ENCODE results near the gene GPR21. TPM values are rescaled to one million over a fixed set of nuclear protein-coding genes. Genes with fewer than 3 reads are reported as not detected.

The GPR21 gene
- total and polyA plus RNA-seq, 2 of the 13 experiments (the other 11 are each of a cell fraction or from before 2014, with no cell fraction given) = 0.29 to 0.32 TPM

GRCh38 chr9:122991370-122991830, 42.1 kb upstream of the GPR21 start:
- CTCF ChIA-PET (ENCODE audit: low intra/inter-chr PET ratio, low total read pairs) = interaction anchor here (1.0 to 1.4 kb wide), 2 partner anchors 88 to 156 kb away, joined by 3 read pairs; no protein-coding TSS in a partner anchor
- H3K36me3 ChIP-seq (replicated peaks in 1 of 2; ENCODE audit: control insufficient read depth in 1 of 2, insufficient read depth in 2 of 2, low read length in 2 of 2) = peaks cover 9 to 39% of the 10 kb centered on the region in 2 experiments
- no TSS peak for BruUV-seq (replicated peaks)
- FAIRE-seq (no peak), ATAC-seq (peak; percentile 43; the same call in 1 of the 3 replicates), DNase-seq (ENCODE audit: low spot score) (peak; percentile 25)
- H3K9ac ChIP-seq (ENCODE audit: insufficient read depth, low read depth, low read length) = no peak overlapping the region
- no peaks in the 10 kb centered on the region for H3K9me3 ChIP-seq (ENCODE audit: low read length)
- TF ChIP-seq ZFP41 (CRISPR knock-in tag; IDR thresholded peaks at IDR 0.05; ENCODE audit: borderline replicate concordance) (no peak), ZNF790 (CRISPR knock-in tag; IDR thresholded peaks at IDR 0.05; ENCODE audit: borderline replicate concordance) (no peak), YY1 (IDR thresholded peaks at IDR 0.05; ENCODE audit: insufficient read depth, insufficient replicate concordance, low read depth, low read length) (no peak), FOSL2 (CRISPR knock-in tag; IDR thresholded peaks at IDR 0.05) (peak; percentile 37; the same call in 1 of the 2 replicates), SMC3 (IDR thresholded peaks at IDR 0.05; ENCODE audit: low read length) (peak; percentile 70), ZBTB42 (CRISPR knock-in tag; IDR thresholded peaks at IDR 0.05) (no peak), ZNF639 (CRISPR knock-in tag; conservative IDR thresholded peaks at IDR 0.05) (no peak), ARID3A (IDR thresholded peaks at IDR 0.05; ENCODE audit: low read depth, low read length) (0 out of 2 replicates have a peak, but pooled peaks have one; percentile 45), MIXL1 (CRISPR knock-in tag; IDR thresholded peaks at IDR 0.05) (peak; percentile 58; the same call in 1 of the 2 replicates), ZNF674 (CRISPR knock-in tag; IDR thresholded peaks at IDR 0.05; ENCODE audit: low read depth) (no peak), ATF1 (CRISPR knock-in tag; IDR thresholded peaks at IDR 0.05) (no peak), ZFAT (CRISPR knock-in tag; conservative IDR thresholded peaks at IDR 0.05) (no peak), HNRNPH1 (optimal IDR thresholded peaks at IDR 0.05; ENCODE audit: low read depth, low read length) (no peak), SOX5 (CRISPR knock-in tag; IDR thresholded peaks at IDR 0.05; ENCODE audit: borderline replicate concordance) (no peak), STAG1 (CRISPR knock-in tag; IDR thresholded peaks at IDR 0.05) (peak; percentile 62), TARDBP (CRISPR knock-in tag; IDR thresholded peaks at IDR 0.05) (no peak), ZNF567 (CRISPR knock-in tag; IDR thresholded peaks at IDR 0.05; ENCODE audit: borderline replicate concordance) (no peak)
- TF ChIP-seq, protein P1, sequence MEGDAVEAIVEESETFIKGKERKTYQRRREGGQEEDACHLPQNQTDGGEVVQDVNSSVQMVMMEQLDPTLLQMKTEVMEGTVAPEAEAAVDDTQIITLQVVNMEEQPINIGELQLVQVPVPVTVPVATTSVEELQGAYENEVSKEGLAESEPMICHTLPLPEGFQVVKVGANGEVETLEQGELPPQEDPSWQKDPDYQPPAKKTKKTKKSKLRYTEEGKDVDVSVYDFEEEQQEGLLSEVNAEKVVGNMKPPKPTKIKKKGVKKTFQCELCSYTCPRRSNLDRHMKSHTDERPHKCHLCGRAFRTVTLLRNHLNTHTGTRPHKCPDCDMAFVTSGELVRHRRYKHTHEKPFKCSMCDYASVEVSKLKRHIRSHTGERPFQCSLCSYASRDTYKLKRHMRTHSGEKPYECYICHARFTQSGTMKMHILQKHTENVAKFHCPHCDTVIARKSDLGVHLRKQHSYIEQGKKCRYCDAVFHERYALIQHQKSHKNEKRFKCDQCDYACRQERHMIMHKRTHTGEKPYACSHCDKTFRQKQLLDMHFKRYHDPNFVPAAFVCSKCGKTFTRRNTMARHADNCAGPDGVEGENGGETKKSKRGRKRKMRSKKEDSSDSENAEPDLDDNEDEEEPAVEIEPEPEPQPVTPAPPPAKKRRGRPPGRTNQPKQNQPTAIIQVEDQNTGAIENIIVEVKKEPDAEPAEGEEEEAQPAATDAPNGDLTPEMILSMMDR (CRISPR knock-in tag; IDR thresholded peaks at IDR 0.05) = peak; percentile 59
- intact Hi-C loops (cut with micrococcal nuclease; ENCODE audit: unreplicated experiment) (loop anchor here (5.0 to 10.0 kb wide), 2 partner anchors 47 to 89 kb away; partner anchors contain the start of gene RABGAP1), in situ Hi-C loops (cut with HindIII; ENCODE audit: extremely low pct_ligation_motif_present, low pct_unique_long_range_greater_than_20kb) (no loop called here)
- H3K4me2 ChIP-seq (ENCODE audit: low read depth, low read length) = no peak overlapping the region
- H3K4me3 ChIP-seq (replicated peaks in 1 of 3; ENCODE audit: insufficient read depth in 1 of 3, low read depth in 2 of 3, low read length in 3 of 3) = no peak overlapping the region
- WGBS (ENCODE audit: low lambda C conversion rate) = 88% methylated on average over 4 of the region's 4 CpGs
- no peak overlapping the region for H3K27ac ChIP-seq (ENCODE audit: extremely low read length, insufficient read depth, low read length)
- no peaks in the 10 kb centered on the region for H3K27me3 ChIP-seq (ENCODE audit: control insufficient read depth in 1 of 2, insufficient read depth in 2 of 2, low read length in 2 of 2)
- H4K20me1 ChIP-seq (ENCODE audit: insufficient read depth, low read length) = no peaks in the 10 kb centered on the region
- H2AFZ ChIP-seq (ENCODE audit: low read length) = no peak overlapping the region
- H3K79me2 ChIP-seq (ENCODE audit: insufficient read depth, low read length) = no peaks in the 10 kb centered on the region
- POLR2A ChIA-PET = interaction anchor here (1.0 to 1.4 kb wide), 3 partner anchors 51 to 79 kb away, joined by 3 to 6 read pairs (median 3); partner anchors contain the start of genes RABGAP1 and ZBTB26
- H3K4me1 ChIP-seq (ENCODE audit: insufficient read depth, low read length) = no peaks in the 10 kb centered on the region
